CD14-positive monocyte (primary cell): ENCODE results near the gene MMRN2. TPM values are rescaled to one million over a fixed set of nuclear protein-coding genes. Genes with fewer than 3 reads are reported as not detected.

Experiments used
- DNase-seq, 3 donors: peaks; one replicate each; pipeline ENCODE4 v3.0.0-alpha.2; 2011 to 2022
- H2AFZ ChIP-seq: 2 replicates; pipeline ENCODE4 v1.6.0; 2012; ENCODE audit warnings: mild to moderate bottlenecking, low read depth, low read length, inconsistent platforms; ENCODE audit not compliant: insufficient read depth, poor library complexity, severe bottlenecking
- H3K27ac ChIP-seq, 2 donors: 1 replicate in 1 of 2; 2 replicates in 1 of 2; pipeline ENCODE4 v1.5.1; 2012 to 2013; ENCODE audit warnings: low read length in 2 of 2, control low read depth in 1 of 2, inconsistent platforms in 1 of 2, low read depth in 1 of 2, mild to moderate bottlenecking in 1 of 2
- H3K27me3 ChIP-seq, 2 donors: one replicate each; pipeline versions ENCODE4 v1.6.0 to v1.6.1; 2011 to 2013; ENCODE audit warnings: low read length in 2 of 2; ENCODE audit not compliant: control insufficient read depth in 2 of 2, insufficient read depth in 2 of 2
- H3K36me3 ChIP-seq, 2 donors: replicated peaks in 1 of 2; 1 replicate in 1 of 2; 2 replicates in 1 of 2; pipeline versions ENCODE4 v1.5.1 to v1.6.1; 2012 to 2013; ENCODE audit warnings: low read length in 2 of 2, control low read depth in 1 of 2, inconsistent platforms in 1 of 2, mild to moderate bottlenecking in 1 of 2; ENCODE audit not compliant: insufficient read depth in 2 of 2, control insufficient read depth in 1 of 2
- H3K4me1 ChIP-seq, 2 donors: 1 replicate in 1 of 2; 2 replicates in 1 of 2; pipeline versions ENCODE4 v1.5.1 to v1.6.1; 2012 to 2013; ENCODE audit warnings: low read length in 2 of 2, control low read depth in 1 of 2, inconsistent platforms in 1 of 2, mild to moderate bottlenecking in 1 of 2, moderate library complexity in 1 of 2; ENCODE audit not compliant: insufficient read depth in 2 of 2, control insufficient read depth in 1 of 2
- H3K4me2 ChIP-seq: replicated peaks from 2 replicates; pipeline ENCODE3; 2012; ENCODE audit warnings: low read length, moderate library complexity, mild to moderate bottlenecking; ENCODE audit not compliant: poor library complexity, severe bottlenecking; ENCODE audit errors: extremely low read depth
- H3K4me3 ChIP-seq, 3 experiments: fragments of 200-600 bp in 1 of 3; sonication (generic) in 1 of 3; replicated peaks in 1 of 3; 1 replicate in 2 of 3; 2 replicates in 1 of 3; pipeline ENCODE4 v1.5.1; 2011 to 2013; ENCODE audit warnings: low read length in 3 of 3, mild to moderate bottlenecking in 3 of 3, control low read depth in 2 of 3, low read depth in 2 of 3, inconsistent platforms in 1 of 3, moderate library complexity in 1 of 3
- H3K79me2 ChIP-seq: 2 replicates; pipeline ENCODE4 v1.6.0; 2012; ENCODE audit warnings: mild to moderate bottlenecking, control low read depth, inconsistent platforms, low read length, moderate library complexity; ENCODE audit not compliant: insufficient read depth
- H3K9ac ChIP-seq: 2 replicates; pipeline ENCODE4 v1.6.0; 2017; ENCODE audit warnings: low read length, mild to moderate bottlenecking; ENCODE audit not compliant: insufficient read depth, poor library complexity, severe bottlenecking
- H3K9me3 ChIP-seq, 2 donors: replicated peaks in 1 of 2; 1 replicate in 1 of 2; 2 replicates in 1 of 2; pipeline versions ENCODE4 v1.5.1 to v1.6.1; 2012 to 2013; ENCODE audit warnings: low read length in 2 of 2, control low read depth in 1 of 2; ENCODE audit not compliant: control insufficient read depth in 1 of 2, insufficient read depth in 1 of 2
- H4K20me1 ChIP-seq: 2 replicates; pipeline ENCODE4 v1.6.0; 2012; ENCODE audit warnings: mild to moderate bottlenecking, low read length, control low read depth, moderate library complexity; ENCODE audit not compliant: insufficient read depth
- H3K27ac Mint-ChIP-seq, 7 donors: one replicate each; pipeline ENCODE4 v1.8.0; 2020; ENCODE audit warnings: mild to moderate bottlenecking in 7 of 7, mixed read lengths in 7 of 7, moderate library complexity in 6 of 7, inconsistent platforms in 2 of 7
- H3K27me3 Mint-ChIP-seq, 3 donors: one replicate each; pipeline ENCODE4 v1.8.0; 2021 to 2022; ENCODE audit warnings: low read depth in 3 of 3, mild to moderate bottlenecking in 3 of 3, mixed read lengths in 3 of 3, moderate library complexity in 3 of 3, inconsistent platforms in 1 of 3
- H3K36me3 Mint-ChIP-seq, 2 donors: one replicate each; pipeline ENCODE4 v1.8.0; 2020; ENCODE audit warnings: mixed read lengths in 2 of 2, inconsistent platforms in 1 of 2, mild to moderate bottlenecking in 1 of 2
- H3K4me1 Mint-ChIP-seq: one replicate; pipeline ENCODE4 v1.8.0; 2020; ENCODE audit warnings: mild to moderate bottlenecking, mixed read lengths
- H3K4me3 Mint-ChIP-seq, 2 donors: one replicate each; pipeline ENCODE4 v1.8.0; 2020; ENCODE audit warnings: mild to moderate bottlenecking in 2 of 2, mixed read lengths in 2 of 2, moderate library complexity in 1 of 2
- H3K9me3 Mint-ChIP-seq, 7 donors: one replicate each; pipeline ENCODE4 v1.8.0; 2020 to 2022; ENCODE audit warnings: mixed read lengths in 7 of 7, mild to moderate bottlenecking in 6 of 7, moderate library complexity in 6 of 7, inconsistent platforms in 2 of 7
- CTCF ChIP-seq: fragments of 200-600 bp; IDR thresholded peaks from one replicate; pipeline ENCODE4 v1.8.0; 2022; ENCODE audit warnings: antibody characterized with exemption, mild to moderate bottlenecking
- WGBS: methylation state at CpG from one replicate; pipeline ENCODE4 v1.1.5; 2013; ENCODE audit warnings: missing lambda C conversion rate; ENCODE audit not compliant: insufficient coverage; 5-methylcytosine and 5-hydroxymethylcytosine counted together
- intact Hi-C, 2 donors: fragments of 100-400 bp; cut with micrococcal nuclease; formaldehyde crosslinking; loops; one replicate each; pipeline versions ENCODE4 v1.15.0 to v1.15.1; 2023
- polyA plus RNA-seq, 3 donors: library from polyadenylated mRNA; depleted of rRNA in 1 of 3; unstranded in 2 of 3; stranded (reverse) in 1 of 3; fragments of 300-500 nt in 2 of 3; fragments of >200 nt in 1 of 3; fragmentation: Illumina TruSeq in 2 of 3; gene quantifications; 1 replicate in 2 of 3; 2 replicates in 1 of 3; pipeline ENCODE4 v1.2.3, GENCODE V29; 2012 to 2021

The MMRN2 gene
- polyA plus RNA-seq, 3 donors = 0.07 to 1.8 TPM; not detected in 1

GRCh38 chr10:86965986-86966654, 8.7 kb upstream of the MMRN2 start:
- H3K36me3 ChIP-seq = no peaks in the 10 kb centered on the region
- H3K4me3 ChIP-seq = peak overlapping the region in 1 of 3 experiments; percentile 24
- H3K4me2 ChIP-seq = peak overlapping the region; percentile 30
- Mint-ChIP-seq H3K27ac (peak overlapping the region in 5 of 7 donors; percentile 9 to 66 (median 54)), H3K9me3 (peaks cover 0 to 7% (median 0%) of the 10 kb centered on the region in 7 donors), H3K4me3 (peak overlapping the region; percentile 66 to 82), H3K27me3 (peaks cover 37 to 62% (median 45%) of the 10 kb centered on the region in 3 donors), H3K36me3 (peaks cover 0 to 4% of the 10 kb centered on the region in 2 donors), H3K4me1 (peaks cover 37% of the 10 kb centered on the region)
- peaks cover 19 to 36% of the 10 kb centered on the region in 2 donors for H3K27me3 ChIP-seq
- intact Hi-C loops = no loop called here
- no peak overlapping the region for H3K9ac ChIP-seq
- WGBS = 33% methylated on average over 4 of the region's 11 CpGs
- peak overlapping the region; percentile 62 for H2AFZ ChIP-seq
- DNase-seq = no peak
- peaks cover 43 to 48% of the 10 kb centered on the region in 2 donors for H3K4me1 ChIP-seq
- no peaks in the 10 kb centered on the region for H4K20me1 ChIP-seq
- no peak overlapping the region for H3K27ac ChIP-seq
- no peak for TF ChIP-seq CTCF
- H3K9me3 ChIP-seq = no peaks in the 10 kb centered on the region
- no peaks in the 10 kb centered on the region for H3K79me2 ChIP-seq

GRCh38 chr10:86964847-86965190, 7.4 kb upstream of the MMRN2 start:
- no peak overlapping the region for H3K27ac Mint-ChIP-seq
- no peak overlapping the region for H2AFZ ChIP-seq
- H3K27me3 Mint-ChIP-seq = peaks cover 30 to 51% (median 37%) of the 10 kb centered on the region in 3 donors
- H3K4me3 Mint-ChIP-seq = no peak overlapping the region
- peaks cover 0 to 7% (median 0%) of the 10 kb centered on the region in 7 donors for H3K9me3 Mint-ChIP-seq
- H3K4me1 ChIP-seq = peaks cover 32 to 38% of the 10 kb centered on the region in 2 donors
- H3K4me1 Mint-ChIP-seq = peaks cover 28% of the 10 kb centered on the region
- no peaks in the 10 kb centered on the region for H3K36me3 ChIP-seq
- no peaks in the 10 kb centered on the region for H3K79me2 ChIP-seq
- no peak overlapping the region for H3K4me3 ChIP-seq
- 100% methylated on average over 1 of the region's 2 CpGs for WGBS
- H3K36me3 Mint-ChIP-seq = peaks cover 0 to 2% of the 10 kb centered on the region in 2 donors
- H3K4me2 ChIP-seq = no peak overlapping the region
- H3K27ac ChIP-seq = no peak overlapping the region
- H3K9me3 ChIP-seq = no peaks in the 10 kb centered on the region
- intact Hi-C loops = no loop called here
- H3K27me3 ChIP-seq = peaks cover 19 to 28% of the 10 kb centered on the region in 2 donors
- no peak for DNase-seq
- no peaks in the 10 kb centered on the region for H4K20me1 ChIP-seq
- H3K9ac ChIP-seq = no peak overlapping the region
- TF ChIP-seq CTCF = no peak
